LNCAP (cell line): ENCODE measurements around the gene OR2M4.

Experiments
- CTCF ChIP-seq: fragments of 450-650 bp; IDR thresholded peaks from 2 replicates; pipeline ENCODE4 v1.5.1; 2017; ENCODE audit warnings: mild to moderate bottlenecking

Gene OR2M4

GRCh38 chr1:248231117-248231516, at the start of gene OR2M4:
TSS of gene OR2M4 (plus strand) at chr1:248231417. CDS start at chr1:248238929, 7,512 bp downstream.
- TF ChIP-seq CTCF: no peak

GRCh38 chr1:248183996-248184395, 47.2 kb upstream of the OR2M4 start:
- no peak for TF ChIP-seq CTCF

- TF ChIP-seq CTCF: no peak
Measured at GRCh38 chr1:248187363-248187762, 43.9 kb upstream of the OR2M4 start.

- TF ChIP-seq CTCF: no peak
Measured at GRCh38 chr1:248189026-248189425, 42.2 kb upstream of the OR2M4 start.

GRCh38 chr1:248194117-248194516, 37.1 kb upstream of the OR2M4 start:
- no peak for TF ChIP-seq CTCF

GRCh38 chr1:248196965-248197364, 34.3 kb upstream of the OR2M4 start, which contains the start of gene OR2M3:
TSS of gene OR2M3 (plus strand) at chr1:248197265. CDS start at chr1:248203068, 5,803 bp downstream.
- no peak for TF ChIP-seq CTCF

- no peak for TF ChIP-seq CTCF
Measured at GRCh38 chr1:248215880-248216279, 15.3 kb upstream of the OR2M4 start.

GRCh38 chr1:248225537-248225936, 5.7 kb upstream of the OR2M4 start:
- TF ChIP-seq CTCF: no peak
